H1 (cell line): ENCODE results near the gene ARHGAP6.

Experiments
- CHD1 ChIP-seq: IDR thresholded peaks from 2 replicates; pipeline ENCODE4 v1.6.1; 2012; ENCODE audit warnings: low read depth, low read length, improper control_type of control experiment
- CHD7 ChIP-seq: fragments of 300-600 bp; sonication (generic); IDR thresholded peaks from 2 replicates; pipeline ENCODE4 v1.7.1; 2012; ENCODE audit warnings: low read length, moderate library complexity, mild to moderate bottlenecking, inconsistent platforms; ENCODE audit not compliant: insufficient replicate concordance
- CTBP2 ChIP-seq: IDR thresholded peaks from 2 replicates; pipeline ENCODE4 v1.7.0; 2011; ENCODE audit warnings: borderline replicate concordance, mild to moderate bottlenecking, moderate library complexity, mixed read lengths, low read length; ENCODE audit not compliant: insufficient read depth, insufficient read length
- CTCF ChIP-seq, 3 experiments: IDR thresholded peaks; 1 replicate in 2 of 3; 2 replicates in 1 of 3; pipeline versions ENCODE4 v1.5.1 to v1.6.1; 2011; ENCODE audit warnings: low read length in 3 of 3, mild to moderate bottlenecking in 3 of 3, inconsistent platforms in 2 of 3, low read depth in 1 of 3, moderate library complexity in 1 of 3; ENCODE audit not compliant: insufficient read depth in 1 of 3; ENCODE audit errors: control extremely low read depth in 1 of 3
- EP300 ChIP-seq, 2 experiments: IDR thresholded peaks; 1 replicate in 1 of 2; 2 replicates in 1 of 2; pipeline ENCODE4 v1.6.1; 2011 to 2012; ENCODE audit warnings: low read depth in 2 of 2, low read length in 2 of 2, mild to moderate bottlenecking in 2 of 2, borderline replicate concordance in 1 of 2, inconsistent platforms in 1 of 2, moderate library complexity in 1 of 2
- FOSL1 ChIP-seq: IDR thresholded peaks from 2 replicates; pipeline ENCODE4 v1.6.1; 2011; ENCODE audit warnings: mild to moderate bottlenecking, low read depth, low read length, moderate library complexity; ENCODE audit not compliant: insufficient read depth
- GABPA ChIP-seq: IDR thresholded peaks from 2 replicates; pipeline ENCODE4 v1.6.1; 2011; ENCODE audit warnings: mild to moderate bottlenecking, low read length, moderate library complexity, borderline replicate concordance; ENCODE audit not compliant: insufficient read depth
- JUN ChIP-seq: IDR thresholded peaks from 2 replicates; pipeline ENCODE4 v1.6.1; 2011; ENCODE audit warnings: low read depth, mild to moderate bottlenecking, improper control_type of control experiment, low read length
- KDM5A ChIP-seq: fragments of 200-600 bp; IDR thresholded peaks from 2 replicates; pipeline ENCODE4 v1.7.1; 2012; ENCODE audit warnings: mild to moderate bottlenecking, low read length, inconsistent platforms, mixed read lengths
- RAD21 ChIP-seq, 2 experiments: IDR thresholded peaks in 1 of 2; conservative IDR thresholded peaks in 1 of 2; 2 replicates each; pipeline ENCODE4 v1.6.1; 2011; ENCODE audit warnings: low read depth in 2 of 2, low read length in 2 of 2, improper control_type of control experiment in 1 of 2, inconsistent platforms in 1 of 2, mild to moderate bottlenecking in 1 of 2, moderate library complexity in 1 of 2
- SP1 ChIP-seq: IDR thresholded peaks from 2 replicates; pipeline ENCODE4 v1.6.1; 2011; ENCODE audit warnings: low read depth, low read length

DNA sequence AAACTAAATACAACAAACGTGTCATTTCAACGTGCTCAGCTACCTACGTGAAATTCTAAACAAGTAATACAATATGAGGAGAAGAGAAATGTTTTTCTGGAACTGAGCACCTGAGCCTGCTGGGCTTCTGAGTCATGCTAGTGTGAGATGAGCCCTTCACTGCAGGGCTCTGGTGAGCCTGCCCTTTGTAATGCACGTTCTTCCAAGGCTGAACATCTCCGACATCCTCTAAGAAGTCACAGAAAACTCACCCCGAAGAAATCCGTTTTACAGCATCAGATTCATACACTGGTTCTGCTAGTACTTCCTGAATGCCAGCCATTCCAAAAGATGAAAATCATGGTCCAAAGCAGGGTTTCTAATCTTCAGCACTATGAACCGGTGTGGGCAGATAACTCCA lies 215.4 kb downstream of the ARHGAP6 start:
- TF ChIP-seq SP1 (no peak), KDM5A (no peak), RAD21 (IDR thresholded peaks at IDR 0.05 in 1 of 2, conservative IDR thresholded peaks at IDR 0.05 in 1 of 2; ENCODE audit: low read depth in 2 of 2, low read length in 2 of 2) (no peak), CTCF (IDR thresholded peaks at IDR 0.05; ENCODE audit: control extremely low read depth in 1 of 3, insufficient read depth in 1 of 3, low read depth in 1 of 3, low read length in 3 of 3) (no peak), FOSL1 (no peak), GABPA (no peak), EP300 (IDR thresholded peaks at IDR 0.05; ENCODE audit: borderline replicate concordance in 1 of 2, low read depth in 2 of 2, low read length in 2 of 2) (no peak), CHD1 (no peak), CTBP2 (no peak), CHD7 (no peak), JUN (no peak)
